Gastroesophageal sphincter (tissue), 4 donors: Measurements from ENCODE around the gene ZMYND12. TPM values are rescaled to one million over a fixed set of nuclear protein-coding genes. Genes with fewer than 3 reads are reported as not detected.
"Not testable (repeated sequence)": the region's sequence is repeated elsewhere in the genome, so short reads cannot be mapped to it uniquely, and the experiment has no call there.

Source experiments
- ATAC-seq: fragments of 150-250 bp; one replicate; pipeline ENCODE4 v1.9.1; 2016; ENCODE audit warnings: mild to moderate bottlenecking, moderate library complexity
- H3K27ac ChIP-seq, 4 donors: fragments of 200-600 bp; sonication (generic) in 3 of 4; 1 replicate in 3 of 4; 2 replicates in 1 of 4; pipeline ENCODE4 v1.5.1; 2016 to 2019
- H3K27me3 ChIP-seq: fragments of 200-600 bp; sonication (generic); one replicate; pipeline ENCODE4 v1.5.1; 2019
- H3K36me3 ChIP-seq, 2 donors: fragments of 200-600 bp; sonication (generic); one replicate each; pipeline ENCODE4 v1.5.1; 2019; ENCODE audit warnings: control low read depth in 1 of 2
- H3K4me1 ChIP-seq, 3 donors: fragments of 200-600 bp; sonication (generic); 1 replicate in 2 of 3; 2 replicates in 1 of 3; pipeline ENCODE4 v1.5.1; 2016 to 2019; ENCODE audit warnings: control low read depth in 2 of 3
- H3K4me3 ChIP-seq, 2 donors: fragments of 200-600 bp; sonication (generic); one replicate each; pipeline ENCODE4 v1.5.1; 2019; ENCODE audit warnings: mild to moderate bottlenecking in 1 of 2, moderate library complexity in 1 of 2
- H3K9me3 ChIP-seq, 3 donors: fragments of 200-600 bp; sonication (generic); one replicate each; pipeline ENCODE4 v1.5.1; 2017 to 2019; ENCODE audit warnings: control low read depth in 2 of 3
- CTCF ChIP-seq, 4 experiments: fragments of 200-600 bp in 2 of 4; fragments of 450-650 bp in 2 of 4; sonication (generic) in 1 of 4; IDR thresholded peaks; one replicate each; pipeline ENCODE4 v1.5.1; 2017 to 2019; ENCODE audit warnings: antibody characterized with exemption in 4 of 4, mild to moderate bottlenecking in 2 of 4, moderate library complexity in 2 of 4
- EP300 ChIP-seq: sonication (generic); formaldehyde crosslinking; IDR thresholded peaks from one replicate; pipeline ENCODE4 v1.6.1; 2017; ENCODE audit warnings: antibody characterized with exemption, mild to moderate bottlenecking
- POLR2A ChIP-seq, 2 donors: fragments of 450-650 bp; IDR thresholded peaks; one replicate each; pipeline ENCODE4 v1.6.1; 2017; ENCODE audit warnings: antibody characterized with exemption in 2 of 2, mild to moderate bottlenecking in 2 of 2, moderate library complexity in 1 of 2
- POLR2AphosphoS5 ChIP-seq: sonication (generic); formaldehyde crosslinking; IDR thresholded peaks from one replicate; pipeline ENCODE4 v1.6.1; 2017; ENCODE audit warnings: antibody characterized with exemption
- WGBS, 2 donors: methylation state at CpG; one replicate each; pipeline ENCODE4 v1.1.5; 2018; ENCODE audit warnings: low coverage in 1 of 2; 5-methylcytosine and 5-hydroxymethylcytosine counted together
- total RNA-seq, 4 donors: library from RNA; depleted of rRNA; stranded (reverse); fragments of >200 nt; gene quantifications; one replicate each; pipeline ENCODE4 v1.1.0, GENCODE V29; 2016

ZMYND12 gene
- total RNA-seq, 4 donors from 2014 or later = 0.31 to 1.9 TPM; not detected in 2

GRCh38 chr1:42482635-42483153 lies 26.9 kb upstream of the ZMYND12 start:
- Histone ChIP-seq H3K27me3 (no peaks in the 10 kb centered on the region), H3K27ac (no peak overlapping the region), H3K9me3 (no peaks in the 10 kb centered on the region), H3K4me1 (no peaks in the 10 kb centered on the region), H3K36me3 (peaks cover 0 to 30% of the 10 kb centered on the region in 2 donors), H3K4me3 (no peak overlapping the region)
- 79 to 80% methylated on average over 2 of the region's 2 CpGs for WGBS, 2 donors
- TF ChIP-seq EP300 = no peak
- TF ChIP-seq POLR2AphosphoS5 = no peak
- no peak for TF ChIP-seq POLR2A (IDR thresholded peaks at IDR 0.05)
- TF ChIP-seq CTCF (IDR thresholded peaks at IDR 0.05) = no peak
- no peak for ATAC-seq

GRCh38 chr1:42480921-42481320 lies 25.1 kb upstream of the ZMYND12 start:
- no peak for TF ChIP-seq POLR2A (IDR thresholded peaks at IDR 0.05)
- TF ChIP-seq EP300 = no peak
- no peak overlapping the region for H3K4me3 ChIP-seq
- no peaks in the 10 kb centered on the region for H3K4me1 ChIP-seq
- H3K36me3 ChIP-seq = peaks cover 0 to 30% of the 10 kb centered on the region in 2 donors
- ATAC-seq = no peak
- no peaks in the 10 kb centered on the region for H3K9me3 ChIP-seq
- no peaks in the 10 kb centered on the region for H3K27me3 ChIP-seq
- 93 to 100% methylated on average over 1 of the region's 1 CpG for WGBS, 2 donors
- no peak overlapping the region for H3K27ac ChIP-seq

- no peak for ATAC-seq
- H3K4me3 ChIP-seq = no peak overlapping the region
- peaks cover 0 to 27% of the 10 kb centered on the region in 2 donors for H3K36me3 ChIP-seq
- H3K27ac ChIP-seq = no peak overlapping the region
- H3K27me3 ChIP-seq = no peaks in the 10 kb centered on the region
- H3K9me3 ChIP-seq = no peaks in the 10 kb centered on the region
- no peaks in the 10 kb centered on the region for H3K4me1 ChIP-seq
- 62 to 69% methylated on average over 3 to 4 of the region's 4 CpGs for WGBS, 2 donors
- TF ChIP-seq POLR2AphosphoS5 (no peak), POLR2A (IDR thresholded peaks at IDR 0.05) (no peak), EP300 (no peak), CTCF (IDR thresholded peaks at IDR 0.05) (no peak)
Measured at GRCh38 chr1:42479621-42480020, 23.8 kb upstream of the ZMYND12 start.

GRCh38 chr1:42477775-42478174 lies 22.0 kb upstream of the ZMYND12 start:
- 85 to 100% methylated on average over 3 of the region's 3 CpGs for WGBS, 2 donors
- ATAC-seq = no peak
- peaks cover 0 to 26% of the 10 kb centered on the region in 2 donors for H3K36me3 ChIP-seq

GRCh38 chr1:42477354-42477753 lies 21.5 kb upstream of the ZMYND12 start:
- H3K27ac ChIP-seq, ATAC-seq, H3K4me3 ChIP-seq, H3K9me3 ChIP-seq, H3K27me3 ChIP-seq, H3K4me1 ChIP-seq: not testable (repeated sequence)
- H3K36me3 ChIP-seq = peaks cover 0 to 22% of the 10 kb centered on the region in 2 donors
- 86 to 90% methylated on average over 2 to 4 of the region's 4 CpGs for WGBS, 2 donors

More at GRCh38 chr1:42477775-42478174, 22.0 kb upstream of the ZMYND12 start:
- Histone ChIP-seq H3K4me3 (no peak overlapping the region), H3K4me1 (no peaks in the 10 kb centered on the region), H3K9me3 (no peaks in the 10 kb centered on the region), H3K27ac (no peak overlapping the region), H3K27me3 (no peaks in the 10 kb centered on the region)
- no peak for TF ChIP-seq EP300
- no peak for TF ChIP-seq POLR2AphosphoS5
- no peak for TF ChIP-seq CTCF (IDR thresholded peaks at IDR 0.05)
- TF ChIP-seq POLR2A (IDR thresholded peaks at IDR 0.05) = no peak

GRCh38 chr1:42476605-42477004 lies 20.8 kb upstream of the ZMYND12 start:
- TF ChIP-seq CTCF (IDR thresholded peaks at IDR 0.05) (no peak), POLR2AphosphoS5 (no peak), EP300 (no peak), POLR2A (IDR thresholded peaks at IDR 0.05) (no peak)
- Histone ChIP-seq H3K4me3 (no peak overlapping the region), H3K27ac (no peak overlapping the region), H3K36me3 (peaks cover 0 to 14% of the 10 kb centered on the region in 2 donors), H3K27me3 (no peaks in the 10 kb centered on the region), H3K9me3 (no peaks in the 10 kb centered on the region), H3K4me1 (no peaks in the 10 kb centered on the region)
- no peak for ATAC-seq
- WGBS, 2 donors = 87 to 93% methylated on average over 4 of the region's 4 CpGs
